Left hindlimb (tissue), 1 donor: Measurements from ENCODE around the gene ZC3H10.
"Not testable (repeated sequence)": the region's sequence is repeated elsewhere in the genome, so short reads cannot be mapped to it uniquely, and the experiment has no call there.

Experiments
- DNase-seq: peaks from one replicate; pipeline ENCODE4 v3.0.0-alpha.2; 2018

ZC3H10 gene

DNA sequence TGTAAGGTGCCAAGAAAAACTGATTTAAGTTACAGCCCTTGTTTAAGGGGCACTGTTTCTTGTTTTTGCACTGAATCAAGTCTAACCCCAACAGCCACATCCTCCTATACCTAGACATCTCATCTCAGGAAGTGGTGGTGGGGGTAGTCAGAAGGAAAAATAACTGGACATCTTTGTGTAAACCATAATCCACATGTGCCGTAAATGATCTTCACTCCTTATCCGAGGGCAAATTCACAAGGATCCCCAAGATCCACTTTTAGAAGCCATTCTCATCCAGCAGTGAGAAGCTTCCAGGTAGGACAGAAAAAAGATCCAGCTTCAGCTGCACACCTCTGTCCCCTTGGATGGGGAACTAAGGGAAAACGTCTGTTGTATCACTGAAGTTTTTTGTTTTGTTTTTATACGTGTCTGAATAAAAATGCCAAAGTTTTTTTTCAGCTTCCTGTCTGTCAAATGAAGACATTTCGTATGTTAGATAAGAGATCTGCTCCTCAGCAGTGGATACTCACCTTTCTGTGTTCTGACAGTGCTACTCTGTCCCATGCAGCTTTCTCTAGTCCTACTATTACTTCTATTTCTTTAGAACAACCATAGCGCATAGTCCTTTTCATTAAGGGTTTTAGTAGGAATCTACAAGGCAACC is 14.9 kb upstream of the ZC3H10 start:
- no peak for DNase-seq

DNA sequence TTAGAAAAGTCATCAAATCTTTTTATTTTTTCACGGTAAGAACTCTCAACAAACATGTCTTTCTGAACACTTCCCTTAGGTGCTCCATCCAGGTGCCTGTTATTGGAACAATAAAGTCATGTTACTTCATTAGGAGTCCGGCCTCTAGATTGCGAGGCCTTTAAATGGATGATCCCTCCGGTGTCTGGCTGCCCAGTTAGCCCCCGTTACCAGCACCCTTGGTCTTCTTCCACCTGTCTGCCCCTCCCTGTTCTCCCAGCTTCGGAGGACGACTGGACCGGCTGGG is 14.3 kb upstream of the ZC3H10 start:
- no peak for DNase-seq

DNA sequence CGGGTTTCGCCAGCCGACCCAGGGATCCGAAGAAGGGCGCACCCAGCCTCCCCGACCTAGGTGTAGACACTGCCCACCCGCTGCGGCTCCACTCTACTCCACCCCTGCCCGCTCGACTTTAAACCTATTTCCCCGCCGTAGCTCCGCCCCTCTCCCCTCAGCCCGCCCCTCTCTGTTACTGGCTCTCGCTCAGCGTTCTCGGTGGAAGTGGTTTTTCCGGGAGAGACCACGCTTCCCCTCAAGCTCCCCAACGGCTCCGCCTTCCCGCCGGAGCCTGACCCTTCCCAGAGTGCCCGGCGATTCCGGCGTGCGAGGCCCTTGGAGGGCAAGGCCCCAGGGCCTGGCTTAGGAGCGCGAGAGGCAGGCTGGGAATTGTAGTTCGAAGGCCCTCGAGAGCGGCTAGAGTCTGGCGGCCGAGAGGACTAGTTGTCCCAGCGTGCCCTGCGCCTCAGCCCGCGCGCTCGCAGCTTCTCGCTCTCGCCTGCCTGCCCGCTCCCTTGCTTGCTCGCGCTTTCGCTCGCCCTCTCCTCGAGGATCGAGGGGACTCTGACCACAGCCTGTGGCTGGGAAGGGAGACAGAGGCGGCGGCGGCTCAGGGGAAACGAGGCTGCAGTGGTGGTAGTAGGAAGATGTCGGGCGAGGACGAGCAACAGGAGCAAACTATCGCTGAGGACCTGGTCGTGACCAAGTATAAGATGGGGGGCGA is 13.8 kb upstream of the ZC3H10 start, which contains the start of gene PA2G4:
Gene PA2G4, plus strand, starts transcription at position 451 of the 706 bp plus-strand sequence. Its CDS starts 179 bp downstream, at position 630.
- peak; percentile 99 for DNase-seq

DNA sequence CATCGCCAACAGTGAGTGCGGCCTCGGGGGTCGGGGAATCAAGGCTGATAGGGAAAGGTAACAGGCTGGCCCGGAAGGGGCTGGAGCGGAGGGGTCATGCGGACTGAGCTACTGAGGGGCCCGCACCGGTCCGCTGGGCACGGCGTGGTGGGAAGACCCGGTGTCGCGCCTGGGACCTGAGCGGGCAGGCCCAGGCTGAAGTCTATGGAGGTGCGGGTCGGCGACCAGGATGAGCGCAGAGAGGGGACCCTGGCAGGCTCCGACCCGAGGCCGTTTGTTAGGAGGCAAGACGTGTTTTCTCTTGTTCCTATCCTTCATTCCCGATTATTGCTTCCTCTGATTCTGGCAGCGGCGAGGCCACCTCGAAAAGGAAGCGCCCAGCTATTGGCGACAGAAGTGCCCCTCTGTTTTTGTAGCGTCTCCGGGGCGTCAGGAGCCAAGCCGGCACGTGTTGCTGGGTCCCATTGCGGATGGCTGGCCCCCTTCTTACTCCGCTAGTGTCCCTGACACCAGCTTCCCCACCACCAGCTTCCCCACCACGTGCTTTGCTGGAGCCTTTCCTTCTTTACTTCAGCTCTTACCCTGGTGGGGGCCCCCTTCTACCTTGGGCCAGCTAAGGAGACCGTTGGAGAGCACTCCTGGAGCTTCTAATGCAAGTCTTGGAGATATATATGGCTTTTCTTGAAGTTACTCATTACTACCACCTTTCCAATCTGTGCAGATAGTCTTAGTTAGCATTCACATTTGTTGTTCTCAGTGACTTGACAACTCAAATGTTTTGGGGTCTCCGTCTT is 13.1 kb upstream of the ZC3H10 start:
- no peak for DNase-seq

DNA sequence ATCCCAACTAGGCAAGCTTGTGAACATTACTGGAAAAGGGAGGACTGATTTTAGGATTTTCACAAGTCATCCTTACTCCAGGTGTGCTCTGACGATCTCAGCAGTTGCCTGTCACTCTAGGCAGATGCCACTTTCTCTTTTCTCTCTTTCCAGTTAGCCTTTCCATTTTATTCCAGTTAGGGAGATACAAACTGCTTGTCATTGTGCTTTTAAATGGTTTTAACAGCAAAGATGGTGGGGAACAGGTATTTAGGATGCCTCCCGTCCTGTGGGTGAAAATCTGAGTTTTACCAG is 12.5 kb upstream of the ZC3H10 start:
- DNase-seq, result no peak

DNA sequence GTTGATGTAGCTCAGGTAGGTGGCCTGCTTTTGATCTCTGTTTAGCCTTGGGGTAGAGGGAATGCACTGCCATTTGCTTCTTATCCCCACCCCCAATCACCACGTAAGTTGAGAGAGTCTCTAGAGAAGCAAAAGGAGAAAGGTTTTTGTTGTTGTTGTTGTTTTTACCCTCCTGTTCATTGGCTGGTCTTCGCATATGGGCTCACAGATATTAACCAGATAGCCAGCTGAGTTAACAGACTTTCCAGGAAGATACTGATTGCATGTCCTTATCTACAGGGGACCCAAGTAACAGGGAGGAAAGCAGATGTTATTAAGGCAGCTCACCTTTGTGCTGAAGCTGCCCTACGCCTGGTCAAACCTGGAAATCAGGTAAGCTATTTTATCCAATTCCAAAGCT is 10.8 kb upstream of the ZC3H10 start:
- DNase-seq, result no peak

DNA sequence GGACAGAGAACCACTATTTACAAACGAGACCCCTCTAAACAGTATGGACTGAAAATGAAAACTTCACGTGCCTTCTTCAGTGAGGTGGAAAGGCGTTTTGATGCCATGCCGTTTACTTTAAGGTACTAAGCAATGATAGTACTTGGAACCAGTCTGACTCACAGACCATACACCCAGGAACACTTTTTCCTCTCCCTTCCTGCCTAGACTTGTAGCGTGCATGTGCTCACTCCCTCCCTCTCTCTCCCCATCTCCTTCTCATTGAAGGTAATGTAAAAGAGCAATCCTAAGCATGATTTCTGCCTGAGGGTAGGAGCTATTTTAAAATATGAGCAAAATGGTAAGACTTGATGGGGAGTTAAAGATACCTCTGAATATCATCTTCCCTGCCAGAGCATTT is 7.5 kb upstream of the ZC3H10 start:
- DNase-seq, result no peak

DNA sequence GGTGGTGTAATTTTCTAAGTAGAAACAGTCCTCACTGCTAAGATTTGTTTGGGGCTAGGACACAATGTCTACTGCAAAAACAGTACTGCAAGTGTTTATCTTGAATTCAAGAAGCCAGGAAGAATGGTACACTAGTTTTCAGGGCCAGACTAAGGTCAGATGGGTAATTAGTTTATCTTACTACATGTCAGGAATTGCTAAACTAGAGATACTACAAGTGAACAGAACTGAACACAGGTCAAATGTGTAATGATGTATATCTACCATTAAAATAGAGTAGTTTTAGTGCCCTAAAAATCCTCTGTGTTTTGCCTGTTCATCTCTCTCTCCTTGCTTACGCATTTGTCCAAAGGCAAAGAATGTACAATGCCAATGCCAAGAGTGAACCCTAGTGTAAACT is 4.0 kb upstream of the ZC3H10 start:
- DNase-seq, result no peak

DNA sequence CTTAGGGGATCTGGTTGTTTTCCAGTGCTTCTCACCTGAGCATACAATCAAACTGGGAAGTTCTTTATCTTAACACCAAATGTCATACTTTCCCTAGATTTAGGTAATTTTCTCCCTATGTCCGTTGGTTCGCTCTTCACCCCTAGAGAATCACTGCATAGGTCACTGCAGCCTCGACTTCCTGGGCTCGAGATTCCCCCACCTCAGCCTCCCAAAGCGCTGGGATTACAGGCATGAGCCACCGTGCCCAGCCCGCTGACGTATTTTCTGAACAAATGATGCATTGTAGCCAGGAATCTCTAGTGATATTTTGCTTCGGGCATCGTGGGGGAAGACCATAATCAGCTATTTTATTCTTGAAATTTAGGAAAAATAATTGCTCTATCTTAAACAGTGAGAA is 2.7 kb upstream of the ZC3H10 start:
- DNase-seq, result peak; percentile 45

DNA sequence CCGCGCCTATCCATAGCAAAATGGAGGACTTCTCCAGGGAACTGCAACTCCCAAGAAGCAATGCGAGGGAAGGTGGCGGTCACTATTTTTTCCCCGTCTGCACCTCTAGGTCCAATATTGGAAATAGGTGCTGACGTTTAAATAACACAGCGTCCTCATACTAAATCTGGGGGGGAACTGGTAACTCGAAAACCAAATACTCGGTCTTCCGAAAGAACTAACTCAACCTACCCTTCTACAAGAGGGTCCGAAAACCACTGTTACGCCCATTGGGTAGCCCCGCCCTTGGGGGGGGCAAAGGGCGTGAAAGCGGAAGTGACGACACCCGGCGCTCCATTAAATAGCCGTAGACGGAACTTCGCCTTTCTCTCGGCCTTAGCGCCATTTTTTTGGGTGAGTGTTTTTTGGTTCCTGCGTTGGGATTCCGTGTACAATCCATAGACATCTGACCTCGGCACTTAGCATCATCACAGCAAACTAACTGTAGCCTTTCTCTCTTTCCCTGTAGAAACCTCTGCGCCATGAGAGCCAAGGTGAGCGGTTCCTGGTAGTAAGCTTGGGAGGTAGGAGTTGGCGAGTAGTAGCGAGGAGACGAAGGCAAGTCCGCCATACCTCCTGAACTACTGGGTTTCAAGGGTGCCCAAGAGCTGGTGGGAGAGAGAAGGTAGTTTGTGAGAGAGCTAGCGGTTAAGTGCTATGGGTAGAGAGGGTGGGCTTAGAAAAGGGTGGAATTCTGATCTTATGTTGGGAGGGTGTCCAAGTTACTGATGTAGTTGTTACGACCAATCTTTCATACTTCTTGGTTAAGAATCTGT is 1.6 kb upstream of the ZC3H10 start, which contains the start of gene RPL41:
Gene RPL41, plus strand, starts transcription at position 367 of the 815 bp plus-strand sequence.
- DNase-seq, result peak; percentile 96

DNA sequence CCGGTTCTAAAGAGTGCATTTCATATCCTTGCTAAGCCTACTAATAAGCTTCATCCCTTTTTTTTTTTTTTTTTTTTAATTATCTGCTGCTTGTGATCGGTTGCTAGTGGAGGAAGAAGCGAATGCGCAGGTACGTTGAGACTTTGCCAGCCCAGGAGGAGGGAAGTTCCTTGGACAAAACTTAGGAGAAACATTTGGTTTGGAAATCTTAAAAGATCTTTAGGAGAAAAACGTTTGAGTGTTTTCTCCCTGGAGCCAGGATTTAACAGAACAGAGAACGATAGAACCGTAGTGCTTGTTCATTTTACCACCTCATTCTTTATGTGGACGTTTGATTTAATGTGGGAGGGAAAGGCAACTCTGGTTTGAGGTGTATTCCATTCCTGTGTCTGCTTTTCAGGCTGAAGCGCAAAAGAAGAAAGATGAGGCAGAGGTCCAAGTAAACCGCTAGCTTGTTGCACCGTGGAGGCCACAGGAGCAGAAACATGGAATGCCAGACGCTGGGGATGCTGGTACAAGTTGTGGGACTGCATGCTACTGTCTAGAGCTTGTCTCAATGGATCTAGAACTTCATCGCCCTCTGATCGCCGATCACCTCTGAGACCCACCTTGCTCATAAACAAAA is 872 bp upstream of the ZC3H10 start:
- DNase-seq, result not testable (repeated sequence)

DNA sequence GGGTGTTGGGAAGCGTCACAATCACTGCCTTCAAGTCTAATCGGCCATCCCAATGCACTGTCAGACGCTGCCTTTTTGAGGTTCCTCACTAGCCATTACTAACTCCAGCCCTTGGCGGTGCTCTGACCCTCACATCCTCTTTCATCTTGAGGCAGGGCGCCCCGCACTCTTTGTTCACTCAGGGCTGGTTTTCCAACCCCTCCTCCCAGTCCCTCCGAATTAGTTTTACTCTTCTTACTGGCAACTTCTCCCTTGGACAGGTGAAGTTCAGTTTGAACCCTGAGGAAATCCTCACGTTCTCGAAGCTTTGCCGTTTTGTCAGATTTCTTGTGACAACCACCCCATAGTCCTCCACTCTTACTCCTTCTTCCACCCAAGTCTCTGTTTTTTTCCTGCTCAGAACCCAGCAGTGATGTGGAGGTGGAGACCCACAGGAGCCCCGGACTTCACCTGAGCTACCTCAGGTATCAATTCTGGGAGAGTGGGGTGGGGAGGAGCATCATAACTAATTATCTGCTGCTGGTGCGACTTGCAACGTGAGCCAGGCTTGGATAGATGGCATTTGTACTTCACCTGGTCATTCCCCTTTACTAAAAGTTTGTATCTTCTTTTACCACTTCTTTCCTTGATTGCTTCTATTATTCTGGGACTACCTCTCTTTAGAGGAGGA is 757 bp downstream of the ZC3H10 start:
- DNase-seq, result peak; percentile 38

DNA sequence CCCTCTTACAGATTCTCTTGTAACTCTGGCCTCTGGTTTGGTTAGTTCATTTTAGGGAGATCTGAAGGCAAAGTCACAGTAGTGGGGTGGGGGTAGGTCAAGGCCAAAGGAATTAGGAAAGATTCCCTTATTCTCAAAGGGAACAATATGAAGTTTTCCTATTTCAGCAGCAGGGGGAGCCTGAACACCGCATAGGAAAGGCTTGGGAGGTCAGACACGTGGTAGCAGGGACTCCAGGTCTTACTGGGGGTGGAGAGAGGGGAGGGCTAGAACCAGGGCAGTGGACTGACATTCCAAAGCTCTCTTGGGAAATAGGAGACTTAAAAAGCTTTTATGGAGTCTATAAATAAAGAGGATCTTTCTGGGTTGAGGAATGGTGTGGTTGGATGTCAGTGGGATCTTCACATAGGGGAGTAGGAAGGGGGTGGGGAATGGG is 1.3 kb downstream of the ZC3H10 start:
- DNase-seq, result peak; percentile 86

DNA sequence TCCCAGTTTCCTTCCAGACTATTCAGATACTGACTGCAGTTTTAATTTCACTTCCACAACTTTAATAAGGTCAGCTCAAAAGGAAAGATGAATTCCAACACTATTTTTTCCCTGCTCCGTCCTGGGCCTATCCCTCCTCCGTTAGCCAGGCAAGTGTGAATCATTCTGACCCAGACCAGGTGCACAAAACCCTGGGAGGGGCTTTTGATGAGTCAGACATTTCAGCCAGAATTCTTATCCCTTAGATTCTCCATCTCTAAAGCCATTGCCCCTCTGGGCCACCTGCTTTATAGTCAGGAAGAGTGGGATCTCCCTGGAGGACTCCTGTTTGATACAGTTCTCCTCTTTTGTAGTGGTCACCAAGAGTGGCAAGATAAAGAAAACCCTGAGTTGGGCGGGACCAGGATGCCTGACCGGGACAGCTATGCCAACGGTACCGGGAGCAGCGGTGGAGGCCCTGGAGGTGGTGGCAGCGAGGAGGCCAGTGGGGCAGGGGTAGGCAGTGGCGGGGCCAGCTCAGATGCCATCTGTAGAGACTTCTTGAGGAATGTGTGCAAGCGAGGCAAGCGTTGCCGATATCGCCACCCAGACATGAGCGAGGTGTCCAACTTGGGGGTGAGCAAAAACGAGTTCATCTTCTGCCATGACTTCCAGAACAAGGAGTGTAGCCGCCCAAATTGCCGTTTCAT is 2.2 kb downstream of the ZC3H10 start:
- no peak for DNase-seq

DNA sequence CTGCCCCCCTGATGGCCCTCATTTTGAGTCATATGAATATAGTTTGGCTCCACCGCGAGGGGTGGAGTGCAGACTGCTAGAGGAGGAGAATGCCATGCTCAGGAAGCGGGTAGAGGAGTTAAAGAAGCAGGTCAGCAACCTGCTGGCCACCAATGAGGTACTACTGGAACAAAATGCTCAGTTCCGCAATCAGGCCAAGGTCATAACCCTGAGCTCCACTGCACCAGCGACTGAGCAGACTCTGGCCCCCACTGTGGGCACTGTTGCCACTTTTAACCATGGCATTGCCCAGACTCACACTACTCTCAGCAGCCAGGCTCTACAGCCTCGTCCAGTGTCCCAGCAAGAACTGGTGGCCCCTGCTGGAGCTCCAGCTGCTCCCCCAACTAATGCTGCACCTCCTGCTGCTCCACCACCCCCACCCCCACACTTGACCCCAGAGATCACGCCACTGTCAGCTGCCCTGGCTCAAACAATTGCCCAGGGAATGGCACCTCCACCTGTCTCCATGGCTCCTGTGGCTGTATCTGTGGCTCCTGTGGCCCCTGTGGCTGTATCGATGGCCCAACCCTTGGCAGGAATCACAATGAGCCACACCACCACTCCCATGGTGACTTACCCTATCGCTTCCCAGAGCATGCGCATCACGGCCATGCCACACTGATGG is 3.3 kb downstream of the ZC3H10 start:
- no peak for DNase-seq

DNA sequence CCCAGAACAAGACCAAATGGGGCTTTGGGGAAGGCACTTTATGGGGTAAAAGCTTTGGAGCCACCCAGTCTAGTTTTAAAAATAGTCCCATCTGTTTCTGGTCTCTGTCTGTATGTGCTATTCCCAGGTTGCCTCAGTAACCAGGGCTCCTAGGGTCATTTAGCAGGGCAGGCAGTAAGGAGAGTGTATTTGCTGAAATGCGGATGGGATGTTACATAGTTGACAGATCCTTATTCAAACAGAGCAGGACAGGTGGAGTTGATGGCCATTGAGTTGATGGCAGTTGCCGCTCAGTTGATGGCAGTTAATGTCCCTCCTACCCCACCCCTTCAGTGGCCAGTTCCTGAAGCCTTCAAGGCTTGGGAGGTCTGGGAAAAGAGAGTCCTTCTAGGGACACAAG is 4.6 kb downstream of the ZC3H10 start:
- no peak for DNase-seq

DNA sequence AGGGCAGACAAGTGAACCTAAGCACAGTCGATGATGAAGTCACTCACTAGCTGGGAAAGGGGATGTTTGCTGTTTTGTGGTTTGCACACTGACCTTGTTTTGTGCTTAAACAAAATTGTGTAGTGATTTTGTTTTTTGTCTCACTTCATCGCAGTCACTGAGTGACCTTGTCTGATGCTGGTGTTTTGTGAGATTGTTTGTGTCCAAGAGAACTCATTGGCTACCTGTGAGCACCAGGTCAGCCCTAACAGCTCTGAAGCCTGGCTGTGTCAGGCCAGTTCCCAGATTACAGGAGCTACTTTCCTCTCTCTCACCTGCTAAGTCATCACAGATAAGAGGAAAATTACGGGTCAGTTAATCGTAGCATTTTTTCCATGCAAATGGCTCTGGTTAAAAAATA is 6.1 kb downstream of the ZC3H10 start:
- DNase-seq, result no peak

DNA sequence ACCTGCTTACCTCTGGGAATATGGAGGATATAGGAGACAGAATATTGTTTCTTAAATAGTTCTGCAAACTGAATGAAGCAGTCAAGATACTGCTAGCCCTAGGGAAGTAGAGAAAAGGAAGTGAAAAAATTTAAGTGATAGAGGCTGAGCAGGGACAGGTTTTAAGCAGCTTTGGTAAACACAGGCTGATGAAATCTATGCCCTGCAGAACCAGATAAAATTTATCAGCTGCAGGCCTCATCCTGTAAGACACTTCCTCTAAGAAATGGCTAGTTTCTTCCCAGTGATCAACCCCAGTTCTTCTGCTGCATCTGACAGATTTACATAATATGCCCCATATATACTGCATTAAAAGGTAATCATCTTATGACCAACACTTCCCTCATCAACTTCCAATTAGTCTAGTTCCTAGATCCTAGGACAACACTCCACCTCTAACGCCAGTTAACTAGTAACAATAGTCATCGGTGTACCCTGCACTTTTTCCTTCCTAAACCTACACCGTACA is 8.7 kb downstream of the ZC3H10 start:
- no peak for DNase-seq

DNA sequence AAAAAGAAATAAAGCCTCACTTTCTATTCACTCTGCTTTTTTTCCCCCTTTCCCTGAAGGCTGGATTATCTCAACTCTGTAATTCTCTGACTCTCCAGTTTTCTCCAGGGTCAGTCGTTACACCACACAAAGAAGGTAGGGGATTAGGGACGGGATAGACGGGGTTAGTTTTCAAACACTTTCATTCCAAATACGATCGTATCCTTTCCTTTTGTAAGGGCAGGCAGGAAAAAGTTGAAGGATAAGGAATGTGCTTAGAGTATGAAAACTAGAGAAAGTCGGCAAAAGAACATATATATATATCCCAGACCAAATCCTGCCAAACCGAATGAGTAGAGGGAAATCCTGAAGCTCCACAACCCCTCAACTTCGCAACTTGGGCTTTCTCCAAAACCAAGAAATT is 9.4 kb downstream of the ZC3H10 start:
- DNase-seq, result no peak

DNA sequence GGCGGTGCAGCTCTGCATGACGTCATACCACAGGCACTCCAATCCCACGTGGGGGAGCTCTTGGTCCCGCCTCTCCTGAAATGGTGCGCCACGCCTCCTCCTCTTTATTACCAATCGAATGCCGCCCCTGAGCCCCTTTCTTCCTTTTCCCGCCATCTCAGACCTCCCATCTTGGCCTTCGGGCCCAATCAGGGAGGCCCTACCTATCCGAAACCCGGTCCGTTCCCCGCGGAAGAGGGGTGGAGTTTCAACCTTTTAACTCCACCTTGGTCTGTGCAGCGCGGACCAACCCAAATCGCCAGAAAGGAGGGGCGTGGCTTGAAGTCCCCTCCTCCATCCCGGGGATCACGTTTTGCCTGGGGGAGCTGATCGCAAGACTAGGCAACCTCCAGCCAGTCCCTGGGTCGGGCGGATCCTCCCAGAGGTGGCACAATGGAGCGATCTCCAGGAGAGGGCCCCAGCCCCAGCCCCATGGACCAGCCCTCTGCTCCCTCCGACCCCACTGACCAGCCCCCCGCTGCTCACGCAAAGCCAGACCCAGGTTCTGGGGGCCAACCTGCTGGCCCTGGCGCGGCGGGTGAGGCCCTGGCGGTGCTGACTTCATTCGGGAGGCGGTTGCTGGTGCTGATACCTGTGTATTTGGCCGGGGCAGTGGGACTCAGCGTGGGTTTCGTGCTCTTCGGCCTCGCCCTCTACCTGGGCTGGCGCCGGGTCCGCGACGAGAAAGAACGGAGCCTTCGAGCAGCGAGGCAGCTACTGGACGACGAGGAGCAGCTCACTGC is 10.0 kb downstream of the ZC3H10 start, which contains the start of gene ESYT1:
Gene ESYT1, plus strand, starts transcription at position 380 of the 782 bp plus-strand sequence. Its CDS starts 53 bp downstream, at position 433.
- peak; percentile 99 for DNase-seq
